K562 (cell line): ENCODE data around the gene HOPX.

ENCODE experiments used
- CAMTA2 ChIP-seq: fragments of 250-450 bp; sonication (Bioruptor Pico); conservative IDR thresholded peaks from 2 replicates; pipeline ENCODE4 v1.5.1; 2022
- EP300 ChIP-seq: IDR thresholded peaks from 2 replicates; pipeline ENCODE4 v1.6.1; 2012; ENCODE audit warnings: low read length, improper control_type of control experiment
- GABPA ChIP-seq: fragments of 200-800 bp; sonication (Bioruptor generic); conservative IDR thresholded peaks from 2 replicates; pipeline ENCODE4 v1.6.1; 2016; ENCODE audit warnings: low read depth, missing genetic modification characterization, missing compliant biosample characterization
- MTF1 ChIP-seq: fragments of 250-450 bp; sonication (Bioruptor Pico); IDR thresholded peaks from 2 replicates; pipeline ENCODE4 v1.9.0; 2021; ENCODE audit warnings: moderate library complexity, mild to moderate bottlenecking, inconsistent platforms, borderline replicate concordance
- NR0B1 ChIP-seq: fragments of 450-650 bp; IDR thresholded peaks from one replicate; pipeline ENCODE4 v1.6.1; 2018; ENCODE audit warnings: mild to moderate bottlenecking, moderate library complexity; ENCODE audit not compliant: partially characterized antibody
- SMARCC2 ChIP-seq: fragments of 450-650 bp; IDR thresholded peaks from 2 replicates; pipeline ENCODE4 v1.6.1; 2017; ENCODE audit warnings: antibody characterized with exemption, moderate library complexity, mild to moderate bottlenecking, low read depth

GRCh38 chr4:56654238-56654632 lies 26.9 kb downstream of the HOPX start:
- TF ChIP-seq MTF1 (no peak), NR0B1 (no peak), SMARCC2 (no peak), CAMTA2 (CRISPR knock-in tag) (no peak), GABPA (tag) (no peak), EP300 (no peak)
